HG02970 (cell line): ENCODE results near the gene FAM3D.
"Not testable (repeated sequence)": the region's sequence is repeated elsewhere in the genome, so short reads cannot be mapped to it uniquely, and the experiment has no call there.

Experiments used
- ATAC-seq: cut with Tn5 transposase; IDR thresholded peaks from one replicate; pipeline ENCODE4 v1.9.1; 2021; ENCODE audit warnings: mild to moderate bottlenecking, moderate library complexity, moderate number of reproducible peaks; ENCODE audit not compliant: unreplicated experiment, low FRiP score

The FAM3D gene, protein sequence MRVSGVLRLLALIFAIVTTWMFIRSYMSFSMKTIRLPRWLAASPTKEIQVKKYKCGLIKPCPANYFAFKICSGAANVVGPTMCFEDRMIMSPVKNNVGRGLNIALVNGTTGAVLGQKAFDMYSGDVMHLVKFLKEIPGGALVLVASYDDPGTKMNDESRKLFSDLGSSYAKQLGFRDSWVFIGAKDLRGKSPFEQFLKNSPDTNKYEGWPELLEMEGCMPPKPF

GRCh38 chr3:58666683-58667082 is at the start of gene FAM3D:
TSS of gene FAM3D (minus strand) at chr3:58666774. CDS start at chr3:58655563, 11,211 bp downstream.
- ATAC-seq, result no peak

- no peak for ATAC-seq
These were observed 47.3 kb upstream of the FAM3D start for GRCh38 chr3:58713715-58714401.

DNA sequence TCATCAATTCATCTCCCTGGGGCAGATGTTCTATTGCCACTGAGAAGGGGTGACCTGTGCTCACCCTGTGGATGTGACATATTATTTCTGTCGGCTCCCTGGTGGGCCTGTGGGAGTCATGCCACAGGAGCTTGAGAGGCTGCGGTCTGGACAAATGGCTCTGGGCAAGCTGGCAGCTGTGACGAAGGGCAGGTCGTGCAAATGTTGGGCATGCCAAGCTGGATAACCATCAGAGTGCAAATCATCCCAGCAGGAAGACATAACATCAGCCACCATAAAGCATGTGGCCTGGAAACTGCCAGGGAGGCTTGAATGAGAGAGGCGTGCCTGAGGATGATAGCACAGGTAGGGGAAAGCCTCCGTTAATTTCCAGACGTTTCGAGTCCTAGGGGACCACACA is 45.3 kb upstream of the FAM3D start:
- ATAC-seq, result no peak

DNA sequence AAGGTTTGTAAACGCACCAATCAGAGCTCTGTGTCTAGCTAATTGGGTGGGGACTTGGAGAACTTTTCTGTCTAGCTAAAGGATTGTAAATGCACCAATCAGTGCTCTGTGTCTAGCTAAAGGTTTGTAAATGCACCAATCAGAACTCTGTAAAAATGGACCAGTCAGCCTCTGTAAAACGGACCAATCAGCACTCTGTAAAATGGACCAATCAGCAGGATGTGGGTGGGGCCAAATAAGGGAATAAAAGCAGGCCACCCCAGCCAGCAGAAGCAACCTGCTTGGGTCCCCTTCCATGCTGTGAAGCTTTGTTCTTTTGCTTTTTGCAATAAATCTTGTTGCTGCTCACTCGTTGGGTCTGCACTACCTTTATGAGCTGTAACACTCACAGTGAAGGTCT is 42.4 kb upstream of the FAM3D start:
- ATAC-seq, result not testable (repeated sequence)

- ATAC-seq, result no peak
These were observed 41.7 kb upstream of the FAM3D start for GRCh38 chr3:58708116-58708791.

DNA sequence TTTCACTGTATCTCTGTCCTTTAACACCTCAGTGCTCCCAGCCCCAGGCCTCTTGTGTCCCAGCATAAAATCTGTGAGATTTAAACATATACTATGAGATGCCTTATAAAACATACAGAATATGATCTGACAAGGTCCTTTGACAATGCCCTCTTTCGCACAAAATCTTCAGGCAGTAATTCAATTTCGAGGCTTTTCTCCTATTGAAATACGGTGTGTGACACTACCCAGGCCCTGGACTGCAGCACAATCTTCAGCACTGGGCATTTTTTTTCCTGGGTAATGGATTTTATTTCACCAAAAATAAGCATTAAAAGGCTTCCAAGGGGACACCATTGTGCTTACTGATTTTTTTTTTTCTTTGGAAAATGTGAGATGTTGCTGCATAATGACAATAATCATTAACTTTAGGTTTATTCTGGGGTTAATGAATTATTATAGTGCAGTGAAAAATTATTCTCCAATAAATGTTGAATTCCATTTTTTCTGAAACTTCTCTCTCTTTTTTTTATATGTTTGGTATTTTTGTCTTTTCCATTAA is 40.9 kb upstream of the FAM3D start:
- no peak for ATAC-seq

GRCh38 chr3:58706395-58707167 is 40.0 kb upstream of the FAM3D start:
- ATAC-seq, result no peak

- ATAC-seq, result no peak
These were observed 38.2 kb upstream of the FAM3D start for GRCh38 chr3:58704745-58705144.

DNA sequence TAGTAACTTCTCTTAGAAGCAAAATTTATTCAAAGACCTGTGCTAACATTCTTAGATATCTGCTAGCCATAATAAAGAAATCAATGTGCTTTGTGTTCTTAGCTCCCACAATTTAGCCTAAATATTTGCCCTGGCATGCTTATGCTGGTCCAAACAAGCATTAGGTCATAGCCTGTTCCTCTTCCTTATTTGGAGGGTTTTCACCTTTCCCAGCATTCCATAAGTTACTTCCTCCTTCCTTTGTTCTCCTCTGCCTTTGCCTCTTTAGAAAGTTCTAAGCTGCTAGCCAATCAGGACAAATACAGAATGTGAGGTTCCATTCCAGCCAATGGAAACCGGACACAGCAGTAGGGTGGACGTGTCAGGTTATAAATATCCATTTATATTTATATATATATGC is 37.7 kb upstream of the FAM3D start:
- not testable (repeated sequence) for ATAC-seq

DNA sequence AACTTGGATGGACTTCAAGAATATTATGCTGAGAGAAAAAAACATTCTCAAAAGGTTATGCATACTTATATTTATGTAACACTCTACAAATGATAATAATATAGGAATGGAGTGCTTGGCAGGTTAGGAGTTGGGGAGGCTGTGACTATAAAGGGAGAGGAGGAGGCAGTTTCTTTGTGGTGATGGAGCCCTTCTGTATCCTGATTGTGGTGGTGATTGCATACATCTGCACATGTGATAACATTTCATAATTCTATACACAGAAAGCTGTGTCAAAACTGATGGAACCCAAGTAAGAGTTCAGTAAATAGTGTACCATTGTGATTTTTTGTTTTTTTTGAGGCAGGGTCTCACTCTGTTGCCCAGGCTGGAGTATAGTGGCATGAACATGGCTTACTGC is 31.7 kb upstream of the FAM3D start:
- no peak for ATAC-seq

GRCh38 chr3:58697561-58697960 is 31.0 kb upstream of the FAM3D start:
- ATAC-seq, result no peak

DNA sequence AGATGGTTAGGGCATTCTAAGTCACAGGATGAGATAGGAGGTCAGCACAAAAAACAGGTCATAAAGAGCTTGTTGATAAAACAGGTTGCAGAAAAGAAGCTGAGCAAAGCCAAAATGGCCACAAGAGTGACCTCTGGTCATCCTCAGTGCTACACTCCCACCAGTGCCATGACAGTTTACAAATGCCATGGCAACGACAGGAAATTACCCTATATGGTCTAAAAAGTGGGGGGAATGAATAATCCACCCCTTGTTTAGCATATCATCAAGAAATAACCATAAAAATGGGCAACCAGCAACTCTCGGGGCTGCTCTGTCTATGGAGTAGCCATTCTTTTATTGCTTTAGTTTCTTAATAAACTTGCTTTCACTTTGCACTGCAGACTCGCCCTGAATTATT is 30.2 kb upstream of the FAM3D start:
- not testable (repeated sequence) for ATAC-seq

DNA sequence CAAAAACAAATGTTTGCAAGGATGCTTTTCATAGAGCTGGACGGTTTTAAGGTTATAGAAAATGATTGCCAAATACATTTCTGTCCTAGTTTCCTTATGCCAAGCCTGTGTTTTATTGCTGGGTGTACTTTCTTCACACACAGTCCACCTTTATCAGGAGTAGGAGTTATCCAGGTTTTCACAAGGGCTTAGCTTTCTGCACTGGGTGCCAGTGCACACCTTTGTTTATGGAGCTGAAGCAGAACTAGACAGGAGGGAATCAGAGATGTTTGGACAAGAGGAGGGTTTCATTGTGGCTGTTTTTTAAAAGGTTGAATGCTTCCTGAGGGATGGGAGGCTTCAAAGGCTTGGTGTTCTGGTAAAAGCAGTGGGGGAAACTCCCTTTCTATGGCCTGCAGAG is 29.5 kb upstream of the FAM3D start:
- no peak for ATAC-seq

DNA sequence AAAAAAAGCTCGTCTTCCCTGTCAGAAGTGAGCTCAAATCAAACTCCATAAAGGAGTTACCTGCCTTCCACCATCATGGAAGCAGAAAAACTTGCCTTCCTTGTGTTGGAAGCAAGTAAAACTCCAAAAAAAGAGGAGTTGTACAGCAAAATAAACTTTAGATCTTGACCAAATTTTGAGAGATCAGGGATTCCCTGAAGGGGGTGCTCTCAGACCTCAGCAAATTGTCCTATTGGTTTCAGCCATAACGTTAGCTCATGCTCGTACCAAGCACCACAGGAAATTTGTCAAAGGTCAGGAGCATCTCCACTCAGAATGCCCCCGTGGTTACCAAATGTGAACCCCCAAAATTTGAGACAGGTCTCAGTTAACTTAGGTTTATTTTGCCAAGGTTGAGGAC is 28.7 kb upstream of the FAM3D start:
- ATAC-seq, result not testable (repeated sequence)

DNA sequence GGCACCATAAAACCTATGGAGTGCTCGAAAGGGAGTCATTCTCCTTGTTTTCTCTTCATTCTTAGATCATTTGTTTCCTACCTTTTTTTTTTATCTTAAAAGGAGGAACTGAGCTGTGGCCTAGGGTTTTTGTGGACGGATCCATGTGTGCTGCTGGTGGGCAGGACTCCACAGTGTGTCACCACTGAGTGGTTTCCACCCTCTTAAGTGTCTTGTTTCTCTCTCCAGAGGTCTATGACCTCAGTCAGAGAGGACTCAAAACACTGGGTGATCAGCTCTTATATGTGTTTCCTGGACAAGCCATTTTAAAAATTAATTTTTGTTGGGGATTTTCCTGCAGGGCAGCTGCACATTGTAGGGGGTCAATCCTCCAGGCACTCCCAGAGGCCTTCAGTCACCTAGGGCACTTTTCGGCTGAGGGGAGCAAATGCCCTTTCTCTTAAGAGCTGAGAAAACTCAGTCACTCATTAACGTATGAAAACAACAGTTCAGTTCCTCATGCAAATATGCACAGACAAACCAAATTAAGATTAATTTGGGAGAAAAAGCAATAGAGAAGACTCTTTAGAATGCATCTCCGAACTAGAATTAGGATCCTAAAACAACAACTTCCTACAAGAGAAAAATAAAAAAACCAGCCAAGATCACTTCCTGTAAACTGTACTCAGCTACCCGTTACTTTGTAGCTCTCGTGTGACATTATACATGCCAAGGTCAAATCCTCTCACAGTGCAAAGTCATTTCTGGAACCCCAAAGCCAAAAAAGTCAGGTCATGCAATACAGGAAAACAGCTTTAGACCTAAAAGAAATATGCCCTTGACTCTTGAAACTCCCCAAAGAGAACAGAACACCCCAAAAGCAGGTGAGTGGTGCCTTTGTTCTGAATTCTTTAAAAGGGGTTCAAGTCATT is 27.6 kb upstream of the FAM3D start:
- no peak for ATAC-seq

- no peak for ATAC-seq
These were observed 25.9 kb upstream of the FAM3D start for GRCh38 chr3:58692484-58692883.

- ATAC-seq, result no peak
These were observed 25.4 kb upstream of the FAM3D start for GRCh38 chr3:58691997-58692396.

DNA sequence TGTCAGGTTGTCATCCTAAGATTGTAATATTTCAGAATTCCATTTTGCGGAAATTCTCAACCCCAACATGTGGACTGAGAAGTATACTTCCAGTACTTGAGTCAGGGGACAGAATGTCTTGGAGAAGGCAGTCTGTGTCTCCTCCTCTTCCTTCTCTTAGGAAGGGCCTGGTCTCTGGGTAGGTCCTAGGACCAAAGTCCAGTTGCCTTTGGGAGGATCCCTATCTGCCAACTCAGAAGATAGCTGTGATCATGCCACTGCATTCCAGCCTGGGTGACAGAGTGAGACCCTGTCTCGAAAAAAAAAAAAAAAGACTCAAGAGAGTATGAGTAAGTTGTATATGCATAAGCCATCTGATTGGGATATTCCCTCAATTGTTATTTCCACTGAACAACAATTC is 23.9 kb upstream of the FAM3D start:
- no peak for ATAC-seq

DNA sequence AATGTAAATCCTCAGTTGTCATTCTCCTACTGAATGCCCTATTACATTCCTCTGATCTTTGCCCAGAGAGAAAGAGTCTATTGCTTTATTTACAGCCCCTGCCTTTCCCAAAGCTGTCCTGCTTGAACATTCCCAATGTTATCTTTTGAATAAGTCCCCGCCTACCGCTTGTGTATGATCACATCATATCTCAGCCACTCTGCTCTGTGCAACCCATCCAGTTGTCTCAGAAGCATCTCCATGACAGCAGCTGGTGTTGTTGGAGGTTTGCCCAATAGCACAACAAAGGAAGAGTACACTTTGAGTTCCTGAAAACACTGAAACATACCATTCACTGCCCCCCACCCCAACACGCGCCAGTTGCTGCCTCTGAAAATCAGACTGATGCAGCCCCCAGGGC is 22.0 kb upstream of the FAM3D start:
- ATAC-seq, result no peak

DNA sequence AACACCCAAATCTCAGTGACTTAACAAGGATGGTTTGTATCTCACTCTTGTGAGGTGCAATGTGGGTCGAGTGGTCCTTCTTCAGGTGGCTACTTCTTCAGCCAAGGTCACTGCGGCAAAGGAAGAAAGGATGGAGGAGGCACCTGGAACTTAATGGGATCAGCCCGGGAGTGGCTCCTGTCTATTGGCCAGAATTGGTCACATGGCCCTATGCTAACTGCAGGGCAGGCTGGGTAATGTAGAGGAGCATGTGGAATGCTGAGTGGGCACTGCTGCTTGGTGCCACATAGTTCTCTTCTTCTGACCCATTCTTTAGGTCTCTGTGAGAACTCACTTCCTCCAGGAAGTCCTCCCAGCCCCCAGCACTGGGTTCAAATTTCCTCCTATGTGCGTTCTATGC is 20.3 kb upstream of the FAM3D start:
- no peak for ATAC-seq
